GM10266 (cell line): ENCODE data around the gene STK33.

Experiments
- DNase-seq: peaks from one replicate; pipeline ENCODE4 v3.0.0; 2012; ENCODE audit errors: extremely low spot score
- CTCF ChIP-seq: IDR thresholded peaks from 2 replicates; pipeline ENCODE4 v1.5.1; 2012; ENCODE audit warnings: mild to moderate bottlenecking, low read depth; ENCODE audit not compliant: control insufficient read depth, insufficient read depth; ENCODE audit errors: missing control alignments

The STK33 gene

GRCh38 chr11:8357891-8358566 lies 236.0 kb downstream of the STK33 start:
- no peak for DNase-seq
- TF ChIP-seq CTCF, result no peak

GRCh38 chr11:8357505-8357888 lies 236.5 kb downstream of the STK33 start:
- DNase-seq, result no peak
- TF ChIP-seq CTCF, result no peak

- no peak for DNase-seq
Measured at GRCh38 chr11:8356721-8357504, 237.1 kb downstream of the STK33 start.

GRCh38 chr11:8356216-8356615 lies 237.8 kb downstream of the STK33 start:
- no peak for DNase-seq
- no peak for TF ChIP-seq CTCF

More at GRCh38 chr11:8356721-8357504, 237.1 kb downstream of the STK33 start:
- TF ChIP-seq CTCF, result no peak

GRCh38 chr11:8355416-8355742 lies 238.6 kb downstream of the STK33 start:
- no peak for DNase-seq
- no peak for TF ChIP-seq CTCF

GRCh38 chr11:8354622-8355415 lies 239.2 kb downstream of the STK33 start:
- peak; percentile 4 for TF ChIP-seq CTCF
- DNase-seq, result no peak
